Medulla oblongata (tissue), 1 donor: ENCODE measurements around the gene AEBP1.

ENCODE experiments used
- DNase-seq: peaks from one replicate; pipeline ENCODE4 v3.0.0-alpha.2; 2015; ENCODE audit errors: extremely low spot score

AEBP1 gene

DNA sequence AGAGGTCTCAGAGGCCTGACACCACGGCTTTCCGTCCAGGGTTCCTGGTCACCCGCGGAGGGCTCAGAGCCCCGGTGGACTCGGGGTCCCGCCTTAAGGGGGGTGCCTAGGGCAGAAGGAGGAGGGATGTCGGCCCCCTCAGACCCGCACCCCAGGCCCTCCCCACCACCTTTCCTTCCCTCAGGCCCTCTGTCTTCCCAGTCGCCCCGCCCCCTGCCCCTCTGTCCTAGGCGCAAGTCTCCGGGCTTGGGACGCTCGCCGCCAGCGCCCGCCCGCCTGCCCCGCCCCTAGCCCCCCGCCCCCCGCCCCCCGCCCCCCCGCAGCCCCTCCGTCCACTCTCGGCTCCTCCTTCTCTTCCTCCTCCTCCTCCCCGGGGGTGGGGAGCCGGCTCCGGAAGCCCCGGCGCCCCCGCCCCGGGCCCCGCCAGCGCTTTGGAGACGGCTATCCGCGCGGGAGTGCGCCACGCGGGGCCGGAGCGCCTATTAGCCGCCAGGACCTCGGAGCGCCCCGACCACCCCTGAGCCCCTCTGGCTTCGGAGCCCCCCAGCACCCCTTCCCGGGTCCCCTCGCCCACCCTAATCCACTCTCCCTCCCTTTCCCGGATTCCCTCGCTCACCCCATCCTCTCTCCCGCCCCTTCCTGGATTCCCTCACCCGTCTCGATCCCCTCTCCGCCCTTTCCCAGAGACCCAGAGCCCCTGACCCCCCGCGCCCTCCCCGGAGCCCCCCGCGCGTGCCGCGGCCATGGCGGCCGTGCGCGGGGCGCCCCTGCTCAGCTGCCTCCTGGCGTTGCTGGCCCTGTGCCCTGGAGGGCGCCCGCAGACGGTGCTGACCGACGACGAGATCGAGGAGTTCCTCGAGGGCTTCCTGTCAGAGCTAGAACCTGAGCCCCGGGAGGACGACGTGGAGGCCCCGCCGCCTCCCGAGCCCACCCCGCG lies at the start of gene AEBP1:
Gene AEBP1, plus strand, starts transcription at position 423 of the 937 bp plus-strand sequence. Its CDS starts 321 bp downstream, at position 744.
- no peak for DNase-seq

DNA sequence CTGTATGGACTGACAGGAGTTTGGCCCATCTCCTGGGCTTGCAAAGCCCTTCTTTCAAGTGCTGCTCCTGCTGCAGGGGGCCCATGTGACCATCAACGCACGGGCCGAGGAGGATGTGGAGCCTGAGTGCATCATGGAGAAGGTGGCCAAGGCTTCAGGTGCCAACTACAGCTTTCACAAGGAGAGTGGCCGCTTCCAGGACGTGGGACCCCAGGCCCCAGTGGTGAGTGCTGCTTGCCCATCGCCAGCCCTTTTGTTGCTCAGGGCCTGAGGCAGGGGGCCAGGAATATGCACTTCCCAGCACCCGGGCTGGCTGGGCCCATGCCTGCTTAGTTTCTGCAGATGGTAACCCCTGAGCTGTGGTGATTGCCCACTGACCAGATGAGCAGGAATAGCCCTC lies 47.5 kb upstream of the AEBP1 start:
- DNase-seq = no peak

DNA sequence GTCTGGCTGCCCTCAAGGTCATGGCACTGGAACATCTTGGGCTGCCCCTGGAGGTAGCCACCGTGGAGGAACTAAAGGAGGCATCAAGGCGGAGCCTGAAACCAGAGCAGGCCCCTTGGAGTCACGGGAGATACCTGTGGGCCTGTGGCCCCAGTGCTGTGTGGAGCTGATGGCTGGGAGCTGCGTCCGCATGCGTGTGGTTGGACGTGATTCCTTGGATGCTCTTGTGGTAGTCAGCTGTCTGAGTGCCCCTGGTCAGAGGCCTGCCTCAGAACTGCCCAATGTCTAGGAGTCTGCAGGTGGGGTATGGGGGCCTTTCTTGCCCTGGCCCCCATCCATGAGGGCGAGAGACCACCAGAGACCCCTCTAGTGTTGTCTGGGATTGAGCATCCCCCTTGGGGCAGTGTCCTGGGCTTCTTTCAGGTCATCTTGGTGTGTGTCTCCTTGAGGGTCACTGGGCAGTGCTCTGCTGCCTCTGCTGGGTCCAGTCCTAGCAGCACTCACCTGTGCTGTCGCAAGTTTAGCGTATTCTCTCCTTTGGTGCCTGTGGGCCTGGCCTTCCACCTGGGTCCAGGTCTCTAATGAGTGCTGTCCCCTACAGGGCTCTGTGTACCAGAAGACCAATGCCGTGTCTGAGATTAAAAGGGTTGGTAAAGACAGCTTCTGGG lies 46.8 kb upstream of the AEBP1 start:
- no peak for DNase-seq

DNA sequence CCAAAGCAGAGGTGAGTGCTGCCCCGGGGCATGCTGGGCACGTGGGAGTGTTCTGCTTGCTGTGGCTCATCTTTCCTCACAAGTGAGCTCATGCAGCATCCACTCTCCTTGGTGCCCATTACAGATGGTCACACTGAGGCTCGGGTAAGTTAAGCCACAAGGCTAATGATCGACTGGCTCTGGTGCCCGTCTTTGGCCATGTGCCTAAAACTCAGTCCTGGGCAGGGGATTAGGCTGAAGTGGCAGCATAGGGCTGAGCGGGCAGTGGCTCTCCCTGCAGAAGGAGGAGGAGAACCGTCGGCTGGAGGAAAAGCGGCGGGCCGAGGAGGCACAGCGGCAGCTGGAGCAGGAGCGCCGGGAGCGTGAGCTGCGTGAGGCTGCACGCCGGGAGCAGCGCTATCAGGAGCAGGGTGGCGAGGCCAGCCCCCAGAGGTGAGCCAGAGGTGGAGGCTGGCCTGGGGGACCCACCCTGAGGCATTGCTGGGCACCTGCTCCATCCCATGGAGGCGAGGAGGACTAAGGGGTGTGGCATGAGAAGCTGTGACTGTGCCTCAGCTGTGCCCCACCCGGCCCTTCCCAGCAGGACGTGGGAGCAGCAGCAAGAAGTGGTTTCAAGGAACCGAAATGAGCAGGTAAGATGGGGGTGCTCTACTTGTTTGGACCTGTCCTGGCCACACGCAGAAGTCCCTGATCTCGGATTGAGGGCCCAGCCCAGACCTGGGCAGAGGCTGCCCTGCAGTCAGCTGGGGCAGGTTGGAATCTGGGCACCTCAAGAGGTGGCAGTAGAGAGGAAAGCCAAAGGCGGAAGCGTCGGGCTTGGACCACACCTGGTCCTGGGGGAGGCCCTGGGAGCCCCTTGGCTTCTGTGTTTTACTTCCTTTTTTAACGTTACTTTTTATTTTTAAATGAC lies 46.0 kb upstream of the AEBP1 start:
- DNase-seq = no peak

DNA sequence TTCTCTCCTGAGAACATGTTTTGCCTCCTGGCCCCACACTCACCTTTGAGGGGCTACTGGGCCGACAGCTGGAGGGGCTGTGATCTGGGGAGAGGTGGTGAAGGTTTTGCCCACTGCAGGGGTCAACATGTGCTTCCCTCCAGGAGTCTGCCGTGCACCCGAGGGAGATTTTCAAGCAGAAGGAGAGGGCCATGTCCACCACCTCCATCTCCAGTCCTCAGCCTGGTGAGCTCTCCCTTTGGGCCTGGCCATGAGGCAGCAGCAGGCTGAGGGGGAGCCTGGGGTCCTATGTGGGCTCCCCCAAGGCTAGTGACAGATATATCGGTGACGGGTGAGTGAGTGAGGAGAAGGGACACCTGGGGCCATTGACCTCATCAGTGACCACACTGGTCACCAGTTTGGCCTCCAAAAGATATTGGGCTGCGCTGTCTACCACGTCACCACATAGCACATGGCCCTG lies 45.4 kb upstream of the AEBP1 start:
- DNase-seq = no peak

DNA sequence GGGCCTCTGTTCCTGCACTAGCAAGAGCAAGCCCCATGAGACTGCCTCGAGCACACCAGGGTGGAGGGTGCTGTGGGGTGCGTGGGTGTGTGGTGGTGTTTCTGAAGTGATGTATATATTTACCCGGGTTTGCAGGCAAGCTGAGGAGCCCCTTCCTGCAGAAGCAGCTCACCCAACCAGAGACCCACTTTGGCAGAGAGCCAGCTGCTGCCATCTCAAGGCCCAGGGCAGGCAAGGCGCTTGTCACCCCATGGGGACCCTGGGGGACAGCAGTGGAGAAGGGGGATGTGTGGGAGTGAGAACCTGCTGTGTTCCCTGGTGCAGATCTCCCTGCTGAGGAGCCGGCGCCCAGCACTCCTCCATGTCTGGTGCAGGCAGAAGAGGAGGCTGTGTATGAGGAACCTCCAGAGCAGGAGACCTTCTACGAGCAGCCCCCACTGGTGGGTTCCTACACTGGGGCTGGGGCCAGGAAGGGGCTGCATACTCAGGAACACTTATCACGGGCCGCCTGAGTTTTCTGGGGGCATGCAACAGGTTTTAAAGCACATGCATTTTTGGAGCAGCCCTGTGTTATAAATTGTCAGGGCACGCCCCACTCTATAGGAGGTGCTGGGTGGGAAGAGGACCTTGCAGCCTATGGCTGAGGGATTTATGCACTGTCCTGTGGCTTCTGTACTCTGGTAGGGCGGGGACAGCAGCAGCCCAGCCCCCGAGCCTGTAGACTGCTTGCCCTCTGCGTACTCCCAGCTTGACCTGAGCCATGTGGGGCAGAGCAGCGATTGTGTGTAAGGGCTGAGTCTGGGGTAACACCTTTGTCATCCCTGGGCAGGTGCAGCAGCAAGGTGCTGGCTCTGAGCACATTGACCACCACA lies 44.7 kb upstream of the AEBP1 start:
- no peak for DNase-seq

DNA sequence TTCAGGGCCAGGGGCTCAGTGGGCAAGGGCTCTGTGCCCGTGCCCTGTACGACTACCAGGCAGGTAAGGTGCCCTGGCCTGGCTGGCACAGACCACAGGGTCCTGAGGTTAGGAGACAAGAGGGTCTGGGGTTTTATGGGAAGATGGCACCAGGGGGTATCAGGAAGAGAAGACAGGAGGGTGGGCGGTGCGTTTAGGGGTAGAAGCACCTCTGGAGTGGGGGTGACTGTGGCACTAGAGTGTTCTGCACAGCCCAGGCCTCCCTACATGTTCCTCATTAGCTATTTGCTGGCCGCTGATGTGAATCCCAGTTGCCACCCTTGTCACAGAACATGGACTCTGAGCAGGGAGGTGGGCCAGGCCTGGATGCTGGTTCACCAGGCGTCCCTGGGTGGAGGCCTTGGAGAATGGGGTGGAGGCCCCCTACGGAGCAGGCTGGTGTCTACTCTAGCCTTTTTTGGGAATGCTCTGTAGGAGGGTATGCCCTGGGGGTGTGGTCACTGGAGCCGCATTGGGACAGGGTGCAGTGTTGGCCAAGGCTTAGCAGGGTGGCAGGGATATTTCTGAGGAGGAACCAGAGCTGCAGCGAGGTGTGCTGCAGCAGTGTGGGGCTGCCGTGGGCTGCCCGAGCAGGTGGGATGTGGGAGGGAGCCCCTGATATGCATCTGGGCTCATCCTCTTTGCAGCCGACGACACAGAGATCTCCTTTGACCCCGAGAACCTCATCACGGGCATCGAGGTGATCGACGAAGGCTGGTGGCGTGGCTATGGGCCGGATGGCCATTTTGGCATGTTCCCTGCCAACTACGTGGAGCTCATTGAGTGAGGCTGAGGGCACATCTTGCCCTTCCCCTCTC lies 43.8 kb upstream of the AEBP1 start:
- no peak for DNase-seq

DNA sequence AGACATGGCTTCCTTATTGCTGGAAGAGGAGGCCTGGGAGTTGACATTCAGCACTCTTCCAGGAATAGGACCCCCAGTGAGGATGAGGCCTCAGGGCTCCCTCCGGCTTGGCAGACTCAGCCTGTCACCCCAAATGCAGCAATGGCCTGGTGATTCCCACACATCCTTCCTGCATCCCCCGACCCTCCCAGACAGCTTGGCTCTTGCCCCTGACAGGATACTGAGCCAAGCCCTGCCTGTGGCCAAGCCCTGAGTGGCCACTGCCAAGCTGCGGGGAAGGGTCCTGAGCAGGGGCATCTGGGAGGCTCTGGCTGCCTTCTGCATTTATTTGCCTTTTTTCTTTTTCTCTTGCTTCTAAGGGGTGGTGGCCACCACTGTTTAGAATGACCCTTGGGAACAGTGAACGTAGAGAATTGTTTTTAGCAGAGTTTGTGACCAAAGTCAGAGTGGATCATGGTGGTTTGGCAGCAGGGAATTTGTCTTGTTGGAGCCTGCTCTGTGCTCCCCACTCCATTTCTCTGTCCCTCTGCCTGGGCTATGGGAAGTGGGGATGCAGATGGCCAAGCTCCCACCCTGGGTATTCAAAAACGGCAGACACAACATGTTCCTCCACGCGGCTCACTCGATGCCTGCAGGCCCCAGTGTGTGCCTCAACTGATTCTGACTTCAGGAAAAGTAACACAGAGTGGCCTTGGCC lies 43.0 kb upstream of the AEBP1 start:
- DNase-seq = peak; percentile 4

DNA sequence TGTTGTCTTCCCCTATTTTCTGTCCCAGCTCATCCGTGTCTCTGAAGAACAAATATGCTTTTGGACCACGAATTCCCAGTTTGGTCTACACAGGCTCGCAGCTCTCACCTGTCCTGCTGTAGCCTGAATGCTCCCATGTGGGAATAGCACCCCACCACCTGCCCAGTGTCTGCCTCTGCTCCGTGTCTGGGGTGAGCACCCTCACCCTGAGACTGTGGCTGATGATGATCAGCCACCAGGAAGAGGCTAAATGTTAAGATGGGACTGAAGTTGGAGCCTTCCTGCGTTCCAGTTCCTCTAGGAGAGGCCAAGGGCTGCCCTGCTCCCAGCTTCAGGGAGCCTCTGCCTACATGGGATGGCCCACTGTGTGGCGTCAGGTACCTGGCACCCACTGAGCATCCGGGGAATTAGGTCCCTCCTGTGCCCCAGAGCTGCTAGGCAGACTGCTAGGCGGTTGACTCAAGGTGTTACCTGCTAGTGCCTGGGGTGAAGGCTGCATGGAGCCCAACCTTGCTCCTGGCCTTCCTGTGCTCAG lies 42.4 kb upstream of the AEBP1 start:
- no peak for DNase-seq

DNA sequence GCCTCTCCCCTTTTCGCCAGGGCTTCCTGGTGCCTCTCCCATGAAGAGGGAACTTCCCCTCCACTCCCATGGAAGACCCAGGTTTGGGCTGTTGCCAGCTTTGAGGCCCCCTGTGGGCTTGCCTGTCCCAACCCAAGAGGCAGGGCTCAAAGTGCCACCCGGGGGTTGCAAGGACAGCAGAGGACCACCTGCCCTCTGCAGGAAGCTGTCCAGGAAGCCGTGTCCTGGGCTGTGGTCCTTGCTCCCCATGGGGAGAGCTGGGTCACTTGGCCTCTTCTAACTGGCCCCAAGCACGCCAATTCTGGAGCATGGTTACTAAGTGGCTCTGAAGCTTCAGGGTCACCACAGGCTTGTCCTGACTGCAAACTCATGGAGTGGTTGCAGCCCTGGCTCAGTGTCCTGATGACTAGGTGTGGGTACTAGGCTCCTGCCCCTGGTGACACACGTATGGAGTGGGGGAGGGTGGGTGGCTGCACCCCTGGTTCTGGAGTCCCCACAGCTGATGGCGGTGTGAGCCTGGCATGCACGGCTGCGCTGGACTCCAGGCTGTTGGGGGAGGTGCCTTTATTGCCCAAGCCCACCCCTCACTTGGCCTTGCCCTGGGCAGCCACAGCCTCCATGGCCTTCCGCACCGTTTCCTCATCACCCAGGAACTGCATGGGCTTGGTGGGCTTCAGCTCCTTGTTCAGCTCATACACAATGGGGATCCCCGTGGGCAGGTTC lies 41.8 kb upstream of the AEBP1 start:
- DNase-seq = peak; percentile 9

DNA sequence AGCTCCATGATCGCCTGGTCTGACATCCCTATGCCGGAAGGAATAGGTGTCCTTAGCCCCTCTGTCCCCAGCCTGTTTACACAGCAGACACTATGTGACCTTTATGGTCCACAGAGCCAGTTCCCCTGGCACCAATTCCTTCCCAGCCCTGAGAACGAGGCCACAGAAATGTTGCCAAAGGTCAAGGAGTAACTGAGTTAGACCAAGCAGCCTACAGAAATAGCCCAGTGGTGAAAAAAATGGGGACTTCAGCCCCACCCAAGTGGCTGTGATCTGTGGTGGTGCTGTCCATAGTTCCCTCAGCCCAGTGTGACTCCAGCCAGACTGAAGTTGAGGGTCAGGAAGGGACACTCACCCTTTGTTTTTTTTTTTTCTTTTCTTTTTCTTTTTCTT lies 41.2 kb upstream of the AEBP1 start:
- DNase-seq = peak; percentile 16

DNA sequence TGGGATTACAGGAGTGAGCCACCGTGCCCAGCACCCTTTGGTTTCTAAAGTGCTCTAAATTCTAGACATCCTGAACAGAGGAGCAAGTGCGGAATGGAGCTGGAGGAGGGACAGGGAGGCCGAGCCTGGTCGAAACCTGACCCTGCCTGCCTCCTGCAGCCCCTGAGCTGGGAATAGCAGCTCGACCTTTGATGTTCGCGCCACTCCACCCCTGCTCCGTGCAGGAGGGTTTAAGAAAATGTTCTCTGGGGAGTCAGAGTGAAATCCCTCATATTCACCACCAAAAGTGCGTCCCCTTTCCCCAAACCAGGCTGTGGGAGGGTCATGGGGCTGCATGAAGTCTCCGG lies 40.6 kb upstream of the AEBP1 start:
- DNase-seq = no peak

DNA sequence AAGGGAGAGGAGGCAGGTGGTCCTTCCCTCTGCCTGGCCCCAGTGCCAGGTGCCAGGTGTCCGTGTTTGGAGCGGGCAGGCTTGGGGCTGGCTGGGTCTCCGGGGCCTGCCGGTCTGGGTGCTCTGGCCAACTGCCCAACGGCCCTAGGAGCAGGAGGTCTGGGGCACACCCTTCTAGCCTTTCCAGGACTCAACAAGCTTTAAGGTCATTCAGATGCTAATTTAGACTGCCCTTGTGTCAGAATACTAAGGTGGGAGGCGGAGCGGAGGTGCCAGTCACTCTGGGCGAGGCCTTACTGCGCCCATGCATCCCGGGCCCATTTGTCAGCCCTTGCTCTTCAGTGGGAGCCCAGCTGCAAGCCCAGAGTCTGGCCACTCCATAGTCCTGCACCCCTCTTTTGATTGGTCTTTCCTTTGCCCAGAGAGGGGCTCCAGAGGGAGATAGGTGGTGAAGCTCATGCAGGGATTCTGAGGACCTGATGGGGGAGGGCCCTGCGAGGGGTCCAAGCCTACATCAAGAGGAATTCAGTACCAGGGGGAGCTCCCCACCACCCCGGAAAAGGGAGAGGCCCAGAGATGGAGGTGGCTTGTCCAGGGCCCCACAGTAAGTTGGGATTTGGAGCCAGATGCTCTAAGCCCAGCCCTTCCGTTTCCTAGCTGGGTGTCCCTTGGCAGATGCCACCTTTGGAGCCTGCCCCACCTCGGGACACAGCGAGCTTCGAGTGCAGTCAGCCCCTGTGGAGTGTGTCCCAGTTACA lies 40.1 kb upstream of the AEBP1 start:
- DNase-seq = no peak

DNA sequence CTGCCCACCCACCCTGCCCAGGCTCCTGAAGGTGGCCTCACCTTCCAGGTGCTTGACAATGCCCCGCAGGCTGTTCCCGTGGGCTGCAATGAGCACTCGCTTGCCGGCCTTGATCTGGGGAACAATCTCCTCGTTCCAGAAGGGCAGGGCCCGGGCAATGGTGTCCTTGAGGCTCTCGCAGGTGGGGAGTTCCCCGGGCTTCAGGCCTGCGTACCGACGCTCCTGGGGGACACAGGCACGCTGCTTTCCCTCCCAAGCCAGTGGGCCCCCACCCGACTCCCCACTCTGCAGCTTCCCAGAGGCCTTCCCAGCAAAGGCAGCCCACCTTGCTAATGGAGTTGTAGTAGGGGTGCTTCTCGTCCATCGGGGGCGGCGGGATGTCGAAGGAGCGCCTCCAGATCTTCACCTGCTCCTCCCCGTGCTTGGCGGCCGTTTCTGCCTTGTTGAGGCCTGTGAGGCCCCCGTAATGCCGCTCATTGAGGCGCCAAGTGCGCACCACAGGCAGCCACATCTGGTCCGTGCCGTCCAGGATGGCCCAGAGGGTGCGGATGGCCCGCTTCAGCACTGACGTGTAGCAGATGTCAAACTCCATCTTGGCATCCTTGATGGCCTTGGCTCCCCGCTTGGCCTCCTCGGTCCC lies 39.2 kb upstream of the AEBP1 start:
- DNase-seq = no peak

DNA sequence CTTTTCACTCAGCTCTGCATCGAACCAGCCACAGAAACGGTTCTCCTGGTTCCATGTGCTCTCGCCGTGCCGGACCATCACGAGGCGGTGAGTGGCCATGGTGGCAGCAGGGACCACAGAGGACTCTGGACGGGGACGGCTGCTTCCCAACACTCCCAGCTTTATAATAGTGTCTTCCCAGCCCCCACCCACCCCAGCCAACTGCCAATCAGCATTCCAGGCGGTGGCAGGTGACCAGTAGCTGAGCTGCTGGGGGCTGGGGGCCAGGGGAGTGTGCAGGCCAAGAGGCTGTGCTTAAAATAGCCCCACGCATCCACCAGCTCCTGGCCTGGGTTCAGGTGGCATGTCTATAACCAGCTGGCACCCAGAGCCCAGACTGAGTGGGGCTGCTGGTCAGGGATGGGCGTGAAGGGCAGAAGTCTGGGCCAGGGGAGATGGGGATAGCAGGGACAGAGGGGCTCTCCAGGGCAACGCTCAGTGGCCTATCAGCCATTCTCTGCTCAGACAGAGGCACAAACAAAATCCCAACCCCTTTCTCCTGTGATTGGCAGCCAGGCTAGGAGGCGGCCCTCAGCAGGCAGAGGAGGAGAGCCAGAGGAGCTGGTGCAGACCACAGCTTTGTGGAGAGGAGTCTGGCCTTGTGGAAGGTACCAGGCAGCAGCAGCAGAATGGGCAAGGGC lies 38.6 kb upstream of the AEBP1 start, which contains the start of gene PGAM2:
Gene PGAM2, minus strand, starts transcription at position 137 of the 680 bp plus-strand sequence. Its CDS starts 38 bp downstream, at position 99.
- DNase-seq = peak; percentile 77

DNA sequence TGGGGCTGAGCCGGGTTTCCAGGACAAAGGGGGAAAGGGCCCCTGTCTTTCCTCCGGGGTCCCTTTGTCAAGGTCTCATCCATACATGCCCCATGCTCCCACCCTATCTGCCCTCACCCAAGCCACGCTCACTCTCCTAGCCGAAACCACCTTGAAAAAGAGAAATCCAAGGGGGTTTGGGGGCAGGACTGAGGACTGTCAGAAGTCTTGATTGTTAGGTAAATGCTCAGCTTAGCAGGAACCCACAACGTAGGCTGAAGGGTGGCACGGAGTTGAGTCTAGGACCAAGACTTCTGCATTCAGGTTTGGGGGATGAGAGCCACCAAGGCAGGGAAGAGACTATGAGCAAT lies 38.1 kb upstream of the AEBP1 start:
- DNase-seq = no peak
